ACC112 (cell line): ENCODE results near the gene TREML4.

Experiments
- H2AFZ ChIP-seq: fragments of 200-600 bp; sonication (generic); one replicate; pipeline ENCODE4 v1.6.0; 2017; ENCODE audit warnings: antibody characterized with exemption, low read length; ENCODE audit not compliant: unreplicated experiment
- H3K27ac ChIP-seq: fragments of 200-600 bp; sonication (generic); 2 replicates; pipeline ENCODE4 v1.5.1; 2014; ENCODE audit warnings: low read depth, mild to moderate bottlenecking, antibody characterized with exemption, low read length, moderate library complexity
- H3K27me3 ChIP-seq: fragments of 200-600 bp; sonication (generic); 2 replicates; pipeline ENCODE4 v1.6.1; 2014; ENCODE audit warnings: mild to moderate bottlenecking, antibody characterized with exemption, low read length, moderate library complexity, mixed read lengths; ENCODE audit not compliant: insufficient read depth
- H3K36me3 ChIP-seq: fragments of 200-600 bp; sonication (generic); 2 replicates; pipeline ENCODE4 v1.6.1; 2016; ENCODE audit warnings: mild to moderate bottlenecking, antibody characterized with exemption, low read length, moderate library complexity, mixed read lengths; ENCODE audit not compliant: insufficient read depth
- H3K4me1 ChIP-seq: fragments of 200-600 bp; sonication (generic); one replicate; pipeline ENCODE4 v1.6.1; 2016; ENCODE audit warnings: low read length, mixed read lengths; ENCODE audit not compliant: insufficient read depth, unreplicated experiment, control insufficient read depth
- H3K4me3 ChIP-seq: fragments of 200-600 bp; sonication (generic); 2 replicates; pipeline ENCODE4 v1.5.1; 2014; ENCODE audit warnings: mild to moderate bottlenecking, low read depth, low read length
- H3K79me2 ChIP-seq: fragments of 200-600 bp; sonication (generic); one replicate; pipeline ENCODE4 v1.6.0; 2016; ENCODE audit warnings: low read length; ENCODE audit not compliant: control insufficient read depth, unreplicated experiment, insufficient read depth

The TREML4 gene

GRCh38 chr6:41286544-41287346, 58.6 kb downstream of the TREML4 start, which contains the start of gene TREM1:
Gene TREM1 (minus strand): TSS chr6:41286682. CDS start chr6:41286655, 27 bp downstream.
- Histone ChIP-seq H3K4me1 (peaks cover 16% of the 10 kb centered on the region), H3K79me2 (no peaks in the 10 kb centered on the region), H3K27ac (peak within 1 kb of the TSS; percentile 91), H2AFZ (no peak within 1 kb of the TSS), H3K36me3 (no peaks in the 10 kb centered on the region), H3K4me3 (no peak within 1 kb of the TSS), H3K27me3 (peaks cover 4% of the 10 kb centered on the region; the same call in 1 of the 2 replicates)

DNA sequence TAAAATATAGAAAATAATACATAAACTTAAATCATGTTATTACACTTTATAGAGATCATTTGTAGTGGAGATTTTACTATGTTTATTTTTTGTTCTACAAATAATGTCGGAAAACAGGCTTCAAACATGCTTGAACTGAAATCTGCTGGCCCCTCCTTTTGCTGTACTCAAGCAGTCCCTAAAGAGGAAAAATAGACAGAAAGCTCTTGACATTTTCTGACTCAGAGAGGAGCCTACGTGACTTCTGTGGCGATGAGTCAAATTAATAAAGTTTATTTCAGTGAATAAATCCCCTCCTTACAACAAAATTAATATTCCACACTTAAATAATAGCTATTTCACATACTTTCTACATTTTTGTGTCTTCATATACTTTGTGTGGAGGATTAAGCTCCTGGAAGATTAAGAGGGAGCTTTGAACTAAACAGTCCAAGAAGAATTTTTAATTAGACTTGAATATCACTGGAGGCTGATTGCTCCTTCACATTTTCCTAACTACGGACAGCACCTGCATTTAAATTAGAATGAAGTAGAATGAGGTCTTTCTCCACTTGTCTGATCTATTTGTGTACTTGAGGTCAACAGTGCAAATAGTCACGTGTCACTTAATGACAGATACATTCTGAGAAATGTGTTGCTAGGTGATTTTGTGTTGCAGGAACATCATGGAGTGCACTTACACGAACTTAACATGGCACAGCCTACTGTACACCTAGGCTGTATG, 60.0 kb downstream of the TREML4 start:
- Histone ChIP-seq H3K27ac (peak overlapping the region; percentile 91), H3K4me1 (peaks cover 16% of the 10 kb centered on the region), H3K79me2 (no peaks in the 10 kb centered on the region), H3K4me3 (no peak overlapping the region), H2AFZ (peak overlapping the region; percentile 7), H3K27me3 (peaks cover 10% of the 10 kb centered on the region), H3K36me3 (no peaks in the 10 kb centered on the region)
